Vagina (tissue), 2 donors: ENCODE data around the gene TAX1BP1. TPM values are rescaled to one million over a fixed set of nuclear protein-coding genes. Genes with fewer than 3 reads are reported as not detected.
A peak's percentile ranks its signal among the peaks of the same experiment; 100 is the strongest.

Experiments used
- DNase-seq, 2 donors: peaks; one replicate each; pipeline ENCODE4 v3.0.0-alpha.2; 2017; ENCODE audit errors: extremely low spot score in 2 of 2
- H3K27ac ChIP-seq: fragments of 200-600 bp; sonication (generic); one replicate; pipeline ENCODE4 v1.5.1; 2019
- H3K27me3 ChIP-seq: fragments of 200-600 bp; sonication (generic); one replicate; pipeline ENCODE4 v1.5.1; 2019
- H3K36me3 ChIP-seq, 2 donors: fragments of 200-600 bp; sonication (generic); one replicate each; pipeline ENCODE4 v1.5.1; 2017 to 2019
- H3K4me1 ChIP-seq: fragments of 200-600 bp; sonication (generic); one replicate; pipeline ENCODE4 v1.5.1; 2019
- H3K4me3 ChIP-seq, 2 donors: fragments of 200-600 bp; sonication (generic); 1 replicate in 1 of 2; 2 replicates in 1 of 2; pipeline ENCODE4 v1.5.1; 2016 to 2019
- H3K9me3 ChIP-seq: fragments of 200-600 bp; sonication (generic); one replicate; pipeline ENCODE4 v1.5.1; 2019
- CTCF ChIP-seq, 3 experiments: fragments of 450-650 bp in 2 of 3; fragments of 200-600 bp in 1 of 3; sonication (generic) in 1 of 3; IDR thresholded peaks; one replicate each; pipeline ENCODE4 v1.5.1; 2017 to 2019; ENCODE audit warnings: antibody characterized with exemption in 3 of 3, mild to moderate bottlenecking in 2 of 3, moderate library complexity in 2 of 3
- POLR2A ChIP-seq, 2 donors: fragments of 450-650 bp; IDR thresholded peaks; one replicate each; pipeline ENCODE4 v1.6.1; 2017; ENCODE audit warnings: antibody characterized with exemption in 2 of 2, mild to moderate bottlenecking in 2 of 2, moderate library complexity in 2 of 2
- POLR2AphosphoS5 ChIP-seq, 2 donors: sonication (generic); formaldehyde crosslinking; IDR thresholded peaks; one replicate each; pipeline ENCODE4 v1.9.0; 2017; ENCODE audit warnings: antibody characterized with exemption in 2 of 2, mild to moderate bottlenecking in 2 of 2, low read depth in 1 of 2; ENCODE audit not compliant: insufficient read depth in 1 of 2
- intact Hi-C: fragments of 100-400 bp; cut with DNase I; formaldehyde crosslinking; loops from one replicate; pipeline ENCODE4 v1.15.1; 2023
- total RNA-seq: library from RNA; depleted of rRNA; stranded (reverse); fragments of >200 nt; gene quantifications from one replicate; pipeline ENCODE4 v1.2.3, GENCODE V29; 2016

TAX1BP1 gene
- total RNA-seq, 1 donor from 2014 or later = 83.2 TPM

GRCh38 chr7:27860800-27861199, 120.8 kb downstream of the TAX1BP1 start:
- Histone ChIP-seq H3K36me3 (no peaks in the 10 kb centered on the region), H3K4me1 (no peaks in the 10 kb centered on the region), H3K9me3 (no peaks in the 10 kb centered on the region), H3K27me3 (no peaks in the 10 kb centered on the region), H3K27ac (no peak overlapping the region), H3K4me3 (no peak overlapping the region)
- intact Hi-C loops = no loop called here
- DNase-seq = no peak
- TF ChIP-seq POLR2AphosphoS5 (IDR thresholded peaks at IDR 0.05; ENCODE audit: insufficient read depth in 1 of 2, low read depth in 1 of 2) = no peak

GRCh38 chr7:27861747-27862146, 121.8 kb downstream of the TAX1BP1 start:
- no peaks in the 10 kb centered on the region for H3K36me3 ChIP-seq
- H3K27ac ChIP-seq = no peak overlapping the region
- DNase-seq = no peak
- no peaks in the 10 kb centered on the region for H3K9me3 ChIP-seq
- no peak overlapping the region for H3K4me3 ChIP-seq
- peaks cover 3% of the 10 kb centered on the region for H3K4me1 ChIP-seq
- no peaks in the 10 kb centered on the region for H3K27me3 ChIP-seq
- intact Hi-C loops = no loop called here
- TF ChIP-seq POLR2AphosphoS5 (IDR thresholded peaks at IDR 0.05; ENCODE audit: insufficient read depth in 1 of 2, low read depth in 1 of 2) (no peak), POLR2A (IDR thresholded peaks at IDR 0.05) (no peak), CTCF (IDR thresholded peaks at IDR 0.05) (no peak)

- Histone ChIP-seq H3K4me3 (no peak overlapping the region), H3K27me3 (no peaks in the 10 kb centered on the region), H3K27ac (no peak overlapping the region), H3K9me3 (no peaks in the 10 kb centered on the region), H3K36me3 (no peaks in the 10 kb centered on the region), H3K4me1 (peaks cover 16% of the 10 kb centered on the region)
- TF ChIP-seq POLR2AphosphoS5 (IDR thresholded peaks at IDR 0.05; ENCODE audit: insufficient read depth in 1 of 2, low read depth in 1 of 2) (no peak), CTCF (IDR thresholded peaks at IDR 0.05) (no peak), POLR2A (IDR thresholded peaks at IDR 0.05) (no peak)
- no peak for DNase-seq
- intact Hi-C loops = no loop called here
Observed at GRCh38 chr7:27863880-27864279, 123.9 kb downstream of the TAX1BP1 start.

GRCh38 chr7:27866256-27866655, 126.3 kb downstream of the TAX1BP1 start:
- intact Hi-C loops = no loop called here
- Histone ChIP-seq H3K9me3 (no peaks in the 10 kb centered on the region), H3K27ac (no peak overlapping the region)

GRCh38 chr7:27866828-27867672, 127.1 kb downstream of the TAX1BP1 start:
- Histone ChIP-seq H3K27ac (peak overlapping the region; percentile 8), H3K4me1 (peaks cover 16% of the 10 kb centered on the region), H3K9me3 (no peaks in the 10 kb centered on the region), H3K4me3 (no peak overlapping the region), H3K36me3 (no peaks in the 10 kb centered on the region), H3K27me3 (no peaks in the 10 kb centered on the region)
- no peak for DNase-seq
- intact Hi-C loops = no loop called here
- TF ChIP-seq POLR2AphosphoS5 (IDR thresholded peaks at IDR 0.05; ENCODE audit: insufficient read depth in 1 of 2, low read depth in 1 of 2) (no peak), CTCF (IDR thresholded peaks at IDR 0.05) (no peak), POLR2A (IDR thresholded peaks at IDR 0.05) (no peak)

More at GRCh38 chr7:27866256-27866655, 126.3 kb downstream of the TAX1BP1 start:
- DNase-seq = no peak
- Histone ChIP-seq H3K4me3 (no peak overlapping the region), H3K27me3 (no peaks in the 10 kb centered on the region), H3K4me1 (peaks cover 16% of the 10 kb centered on the region), H3K36me3 (no peaks in the 10 kb centered on the region)
- TF ChIP-seq CTCF (IDR thresholded peaks at IDR 0.05) (no peak), POLR2A (IDR thresholded peaks at IDR 0.05) (no peak)
